ENCODE results near the gene TLE2.

GRCh38 chr19:2998642-2999041, 30.4 kb downstream of the TLE2 start:
- TF ChIP-seq CTCF (IDR thresholded peaks at IDR 0.05) (no peak), EZH2 (IDR thresholded peaks at IDR 0.05) (no peak), EZH2phosphoT487 (IDR thresholded peaks at IDR 0.05) (no peak)

Measured in neural progenitor cell (in vitro differentiated cells).